Heart left ventricle (tissue), 16 donors: ENCODE measurements around the gene STIM1. TPM values are rescaled to one million over a fixed set of nuclear protein-coding genes. Genes with fewer than 3 reads are reported as not detected.

Source experiments
- ATAC-seq, 4 donors: fragments of 200-7000 bp; cut with Tn5 transposase; one replicate each; pipeline ENCODE4 v1.9.1; 2020 to 2022; ENCODE audit warnings: moderate library complexity in 4 of 4, mild to moderate bottlenecking in 3 of 4, moderate number of reproducible peaks in 1 of 4
- DNase-seq, 5 donors: peaks; one replicate each; pipeline ENCODE4 v3.0.0-alpha.2; 2020
- H3K27ac ChIP-seq, 12 donors: fragments of 200-600 bp; sonication (generic) in 4 of 12; one replicate each; pipeline versions ENCODE4 v1.5.0 to v1.8.0; 2016 to 2022; ENCODE audit warnings: mild to moderate bottlenecking in 2 of 12
- H3K27me3 ChIP-seq, 9 donors: fragments of 200-600 bp; sonication (generic) in 2 of 9; one replicate each; pipeline versions ENCODE4 v1.5.1 to v1.8.0; 2016 to 2022; ENCODE audit warnings: mild to moderate bottlenecking in 3 of 9
- H3K36me3 ChIP-seq, 9 donors: fragments of 200-600 bp; sonication (generic) in 2 of 9; one replicate each; pipeline versions ENCODE4 v1.5.0 to v1.8.0; 2018 to 2022; ENCODE audit warnings: mild to moderate bottlenecking in 2 of 9
- H3K4me1 ChIP-seq, 12 donors: fragments of 200-600 bp; sonication (generic) in 4 of 12; one replicate each; pipeline versions ENCODE4 v1.5.0 to v1.8.0; 2016 to 2022; ENCODE audit warnings: mild to moderate bottlenecking in 3 of 12
- H3K4me3 ChIP-seq, 12 donors: fragments of 200-600 bp; sonication (generic) in 4 of 12; one replicate each; pipeline versions ENCODE4 v1.5.0 to v1.8.0; 2017 to 2022; ENCODE audit warnings: mild to moderate bottlenecking in 9 of 12, moderate library complexity in 4 of 12
- H3K9me3 ChIP-seq, 12 donors: fragments of 200-600 bp; sonication (generic) in 4 of 12; one replicate each; pipeline versions ENCODE4 v1.5.0 to v1.8.0; 2016 to 2022; ENCODE audit warnings: mild to moderate bottlenecking in 1 of 12
- POLR2A ChIP-seq, 2 donors: fragments of 450-650 bp; IDR thresholded peaks; one replicate each; pipeline ENCODE4 v1.6.1; 2017; ENCODE audit warnings: antibody characterized with exemption in 2 of 2, mild to moderate bottlenecking in 2 of 2, moderate library complexity in 2 of 2
- WGBS, 4 donors: extraction: QIAGEN DNeasy Blood & Tissue Kit in 2 of 4; methylation state at CpG; one replicate each; pipeline versions ENCODE4 v1.1.5 to v1.1.7; 2013 to 2018; 5-methylcytosine and 5-hydroxymethylcytosine counted together
- intact Hi-C, 10 donors: fragments of 100-400 bp; cut with DNase I; formaldehyde crosslinking; loops; one replicate each; pipeline versions ENCODE4 v1.11.1 to v1.14.2; 2022
- polyA plus RNA-seq, 2 donors: library from polyadenylated mRNA; stranded (reverse); fragments of 200-250 nt; gene quantifications; one replicate each; pipeline ENCODE4 v1.2.3, GENCODE V29; 2013
- total RNA-seq, 9 donors: library from RNA; depleted of rRNA in 2 of 9; stranded (reverse); fragments of >200 nt in 2 of 9; fragmentation: NEBNext Ultra II Directional in 3 of 9; extraction: Animal tissue kit (Norgen Biotek cat#: 25700) in 3 of 9; gene quantifications; one replicate each; pipeline versions ENCODE4 v1.1.0 to v1.2.4, GENCODE V29; 2016 to 2023
- TF ChIP-seq, protein P1 (sequence below), 12 donors: fragments of 200-600 bp; sonication (generic) in 4 of 12; IDR thresholded peaks; one replicate each; pipeline versions ENCODE4 v1.5.0 to v1.8.0; 2018 to 2022; ENCODE audit warnings: antibody characterized with exemption in 12 of 12, mild to moderate bottlenecking in 5 of 12
- donor health status: ischemic (EF 13 %, LVEDD 7.1; RV severe dilation, severe dysfunction).
- donor health status: healthy with polysubstance abuse.
- donor health status: DM: no; HTN: yes; CAD: no.
- donor health status: DM: no; HTN: no; CAD: no.
- donor health status: ischemic (EF 25% LVEDD 6.9; RV normal size, moderate dysfunction).
- donor health status: ischemic (EF 25% LVEDD 5.7; RV mildly dilated, moderate dysfunction).
- donor health status: healthy.
- donor health status: DM: yes; HTN: yes; CAD: no.
- donor health status: ischemic (EF 35%, LVEDD 5.7; RV mildly dilated, moderate dysfunction).
- donor health status: nonischemic (EF 11% LVEDD 7.7; RV severe dilation, severe dysfunction).
- donor health status: DM: yes; HTN: yes; CAD: no.
- donor health status: PGD.
- donor health status: ischemic (EF 29% LVEDD 5.4; RV normal size, mild dysfunction).
- donor health status: nonischemic (EF 23%, LVEDD 6.1; RV moderate dilation, normal function).

The STIM1 gene
- total and polyA plus RNA-seq, 11 donors = 13.2 to 42.9 (median 28.9) TPM

DNA sequence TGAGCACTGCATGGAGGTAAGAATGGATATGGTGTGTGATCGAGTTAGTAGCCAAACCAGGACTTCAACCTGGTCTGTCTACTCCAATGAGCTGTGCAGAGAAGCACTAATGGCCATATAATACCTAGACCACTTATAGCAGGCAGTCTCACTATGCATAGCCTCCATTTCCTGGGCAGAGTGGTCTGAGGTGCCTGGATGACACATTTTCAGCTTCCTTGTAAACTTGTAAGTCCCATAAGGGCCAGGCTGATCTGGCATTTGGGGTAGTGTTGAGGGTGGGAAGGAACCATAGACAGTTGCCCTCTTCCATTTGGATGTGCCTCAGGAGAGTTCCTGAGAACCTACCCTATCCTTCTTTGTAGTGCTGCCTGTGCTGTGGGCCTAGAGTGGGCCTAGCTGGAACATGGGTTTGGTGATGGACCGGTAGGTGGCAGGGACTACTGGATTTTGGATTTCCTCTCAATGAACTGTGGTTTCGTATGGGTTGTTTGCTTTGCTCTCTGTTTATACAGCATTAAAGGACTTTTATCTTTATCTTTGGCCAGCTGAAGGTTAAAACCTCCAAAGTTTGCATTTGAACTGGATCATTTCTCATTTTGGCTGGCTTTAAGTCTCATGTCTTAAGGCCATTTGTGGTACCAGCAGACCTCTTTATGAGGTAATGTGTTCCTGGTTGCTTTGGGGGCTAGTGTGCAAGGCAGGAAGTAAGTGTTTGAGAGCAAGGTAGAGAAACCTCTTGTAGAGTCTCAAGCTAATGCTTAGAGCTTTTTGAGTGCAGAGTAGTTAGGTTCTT lies 86.9 kb downstream of the STIM1 start:
- intact Hi-C loops = loop anchor here in 6 of 10 donors (5.0 to 10.0 kb wide), 4 partner anchors 48 to 102 kb away; partner anchors contain the start of gene STIM1 (in 3 of the 6)
- no peaks in the 10 kb centered on the region for H3K27me3 ChIP-seq
- ATAC-seq = no peak
- no peak for TF ChIP-seq POLR2A (IDR thresholded peaks at IDR 0.05)
- WGBS, 4 donors = 72 to 86% (median 76%) methylated on average over 3 of the region's 3 CpGs
- DNase-seq = no peak
- no peaks in the 10 kb centered on the region for H3K9me3 ChIP-seq
- no peaks in the 10 kb centered on the region for H3K36me3 ChIP-seq
- H3K27ac ChIP-seq = peak overlapping the region in 2 of 12 donors; percentile 10 to 70
- no peak overlapping the region for H3K4me3 ChIP-seq
- H3K4me1 ChIP-seq = peaks cover 1 to 76% (median 60%) of the 10 kb centered on the region in 12 donors

DNA sequence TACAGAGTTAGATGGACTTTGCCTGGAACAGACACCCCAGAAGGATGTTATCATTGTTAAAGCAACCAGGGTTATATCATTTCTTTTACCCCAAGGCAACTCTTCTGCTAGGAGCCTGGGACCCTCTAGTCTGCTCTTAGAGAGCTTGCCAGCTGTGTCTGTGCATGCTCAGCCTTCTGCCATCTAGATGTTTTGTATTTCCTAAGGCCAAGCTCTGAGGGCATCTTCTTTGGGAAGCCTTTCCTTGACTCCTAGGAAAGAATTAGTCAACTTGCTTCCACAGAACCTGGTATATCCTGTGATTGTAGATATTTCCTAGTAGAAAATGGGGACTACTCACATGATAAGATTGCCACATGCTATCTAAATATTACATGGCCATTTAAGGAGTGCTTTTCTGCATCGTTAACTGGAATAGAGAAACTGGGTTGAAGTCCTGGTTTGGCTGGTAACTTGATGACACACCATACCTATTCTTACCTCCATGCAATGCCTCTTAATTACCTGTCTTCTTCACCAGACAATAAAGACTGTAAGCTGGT lies 87.6 kb downstream of the STIM1 start:
- no peak for ATAC-seq
- H3K4me1 ChIP-seq = peaks cover 5 to 83% (median 66%) of the 10 kb centered on the region in 12 donors
- H3K9me3 ChIP-seq = no peaks in the 10 kb centered on the region
- H3K36me3 ChIP-seq = no peaks in the 10 kb centered on the region
- DNase-seq = no peak
- peak overlapping the region in 2 of 12 donors; percentile 12 to 70 for H3K27ac ChIP-seq
- H3K4me3 ChIP-seq = no peak overlapping the region
- TF ChIP-seq, protein P1, sequence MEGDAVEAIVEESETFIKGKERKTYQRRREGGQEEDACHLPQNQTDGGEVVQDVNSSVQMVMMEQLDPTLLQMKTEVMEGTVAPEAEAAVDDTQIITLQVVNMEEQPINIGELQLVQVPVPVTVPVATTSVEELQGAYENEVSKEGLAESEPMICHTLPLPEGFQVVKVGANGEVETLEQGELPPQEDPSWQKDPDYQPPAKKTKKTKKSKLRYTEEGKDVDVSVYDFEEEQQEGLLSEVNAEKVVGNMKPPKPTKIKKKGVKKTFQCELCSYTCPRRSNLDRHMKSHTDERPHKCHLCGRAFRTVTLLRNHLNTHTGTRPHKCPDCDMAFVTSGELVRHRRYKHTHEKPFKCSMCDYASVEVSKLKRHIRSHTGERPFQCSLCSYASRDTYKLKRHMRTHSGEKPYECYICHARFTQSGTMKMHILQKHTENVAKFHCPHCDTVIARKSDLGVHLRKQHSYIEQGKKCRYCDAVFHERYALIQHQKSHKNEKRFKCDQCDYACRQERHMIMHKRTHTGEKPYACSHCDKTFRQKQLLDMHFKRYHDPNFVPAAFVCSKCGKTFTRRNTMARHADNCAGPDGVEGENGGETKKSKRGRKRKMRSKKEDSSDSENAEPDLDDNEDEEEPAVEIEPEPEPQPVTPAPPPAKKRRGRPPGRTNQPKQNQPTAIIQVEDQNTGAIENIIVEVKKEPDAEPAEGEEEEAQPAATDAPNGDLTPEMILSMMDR (IDR thresholded peaks at IDR 0.05) = no peak
- no peak for TF ChIP-seq POLR2A (IDR thresholded peaks at IDR 0.05)
- 42 to 65% (median 51%) methylated on average over 1 of the region's 1 CpG for WGBS, 4 donors
- intact Hi-C loops = loop anchor here in 6 of 10 donors (5.0 to 10.0 kb wide), 4 partner anchors 48 to 102 kb away; partner anchors contain the start of gene STIM1 (in 3 of the 6)
- no peaks in the 10 kb centered on the region for H3K27me3 ChIP-seq

DNA sequence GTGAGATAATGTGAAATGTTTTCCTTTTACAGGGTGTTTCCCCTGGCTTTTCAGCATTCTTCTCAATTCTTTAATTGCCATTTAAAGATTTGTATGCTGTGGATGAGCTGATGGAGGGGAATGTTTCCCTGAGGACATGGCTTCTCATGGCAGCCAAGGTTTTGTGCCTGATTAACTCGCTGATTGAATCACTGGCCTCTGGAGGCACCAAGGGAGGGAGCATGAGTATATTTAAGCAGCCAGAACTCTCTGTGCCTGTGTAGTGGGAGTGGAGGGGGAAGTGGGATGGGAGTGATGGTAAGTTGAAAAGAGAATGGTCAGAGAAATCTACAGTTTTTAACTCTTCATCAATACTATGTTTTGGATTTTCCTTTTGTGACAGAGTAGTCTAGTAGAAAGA lies 88.7 kb downstream of the STIM1 start:
- H3K9me3 ChIP-seq = no peaks in the 10 kb centered on the region
- H3K36me3 ChIP-seq = no peaks in the 10 kb centered on the region
- intact Hi-C loops = loop anchor here in 6 of 10 donors (5.0 to 10.0 kb wide), 4 partner anchors 49 to 101 kb away; partner anchors contain the start of gene STIM1 (in 3 of the 6)
- no peak for TF ChIP-seq POLR2A (IDR thresholded peaks at IDR 0.05)
- TF ChIP-seq, protein P1 (IDR thresholded peaks at IDR 0.05) = no peak
- DNase-seq (peak in 4 of 5 donors; percentile 16 to 51 (median 34)), ATAC-seq (peak in 3 of 4 donors; percentile 22 to 68 (median 52))
- H3K27ac ChIP-seq = peak overlapping the region in 5 of 12 donors; percentile 10 to 70 (median 19)
- 36 to 62% (median 44%) methylated on average over 1 of the region's 1 CpG for WGBS, 4 donors
- no peak overlapping the region for H3K4me3 ChIP-seq
- H3K4me1 ChIP-seq = peaks cover 5 to 88% (median 72%) of the 10 kb centered on the region in 12 donors
- no peaks in the 10 kb centered on the region for H3K27me3 ChIP-seq

DNA sequence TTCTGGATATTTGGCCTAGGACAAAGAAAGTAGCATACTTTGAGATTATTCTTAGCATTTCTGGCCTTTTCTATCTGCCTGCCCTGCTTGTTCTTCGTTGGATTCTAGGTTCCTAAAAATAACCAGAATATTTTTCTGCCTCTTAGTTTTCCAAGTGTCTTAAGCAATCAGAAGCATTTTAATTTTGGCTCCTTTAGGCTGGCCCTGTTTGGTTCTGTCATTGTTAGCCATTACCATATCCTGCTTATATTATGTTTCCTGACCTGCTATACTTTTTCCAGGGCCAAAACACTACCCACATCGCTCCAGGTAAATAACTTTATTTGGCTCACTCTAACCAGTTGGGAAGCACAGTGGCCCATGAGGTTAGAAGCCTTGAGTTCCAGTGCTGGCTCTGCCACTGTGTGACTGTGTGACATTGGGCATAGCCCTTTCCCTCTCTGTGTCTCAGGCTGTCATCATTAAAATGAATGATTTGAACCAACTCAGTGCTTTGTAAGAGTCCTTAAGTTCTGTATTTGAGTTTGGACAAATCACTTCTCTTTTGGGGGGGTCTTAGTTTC lies 91.1 kb downstream of the STIM1 start:
- DNase-seq (no peak), ATAC-seq (peak in 3 of 4 donors; percentile 7 to 26 (median 14))
- no peak for TF ChIP-seq POLR2A (IDR thresholded peaks at IDR 0.05)
- TF ChIP-seq, protein P1 (IDR thresholded peaks at IDR 0.05) = no peak
- Histone ChIP-seq H3K4me1 (peaks cover 5 to 94% (median 69%) of the 10 kb centered on the region in 12 donors), H3K9me3 (no peaks in the 10 kb centered on the region), H3K4me3 (no peak overlapping the region), H3K27ac (peak overlapping the region; percentile 43 to 88 (median 80)), H3K27me3 (no peaks in the 10 kb centered on the region), H3K36me3 (no peaks in the 10 kb centered on the region)
- WGBS, 4 donors = 27 to 36% (median 35%) methylated on average over 2 of the region's 2 CpGs
- intact Hi-C loops = loop anchor here in 9 of 10 donors (5.0 to 10.0 kb wide), 6 partner anchors 52 to 126 kb away; partner anchors contain the start of gene STIM1 (in 7 of the 9)
